Muscle of leg (tissue), 11 donors: ENCODE results near the gene MTHFR. TPM values are rescaled to one million over a fixed set of nuclear protein-coding genes. Genes with fewer than 3 reads are reported as not detected.

Source experiments
- DNase-seq: peaks from one replicate; pipeline ENCODE4 v3.0.0; 2013
- H3K27ac ChIP-seq: one replicate; pipeline ENCODE4 v1.5.1; 2013; ENCODE audit warnings: mild to moderate bottlenecking, low read length, control low read depth
- H3K27me3 ChIP-seq: one replicate; pipeline ENCODE4 v1.6.1; 2013; ENCODE audit warnings: low read length; ENCODE audit not compliant: control insufficient read depth, insufficient read depth
- H3K36me3 ChIP-seq: one replicate; pipeline ENCODE4 v1.6.1; 2013; ENCODE audit warnings: low read length; ENCODE audit not compliant: control insufficient read depth, insufficient read depth
- H3K4me1 ChIP-seq: one replicate; pipeline ENCODE4 v1.6.1; 2013; ENCODE audit warnings: low read length; ENCODE audit not compliant: control insufficient read depth, insufficient read depth
- H3K4me3 ChIP-seq: one replicate; pipeline ENCODE4 v1.5.1; 2013; ENCODE audit warnings: low read length, control low read depth
- H3K9me3 ChIP-seq: replicated peaks from 2 replicates; pipeline ENCODE4 v1.6.1; 2013; ENCODE audit warnings: low read depth, low read length; ENCODE audit not compliant: control insufficient read depth
- WGBS: methylation state at CpG from one replicate; pipeline ENCODE4 v1.1.5; 2013; ENCODE audit warnings: missing lambda C conversion rate; ENCODE audit not compliant: insufficient coverage; 5-methylcytosine and 5-hydroxymethylcytosine counted together
- polyA plus RNA-seq, 8 donors: library from polyadenylated mRNA; unstranded; fragments of 120-200 nt; gene quantifications; one replicate each; pipeline versions ENCODE4 v1.2.1 to v1.2.3, GENCODE V29; 2013; ENCODE audit warnings: inconsistent platforms in 1 of 8, low replicate concordance in 1 of 8; ENCODE audit not compliant: insufficient read length in 8 of 8, insufficient read depth in 1 of 8
- total RNA-seq: library from RNA; stranded (reverse); fragments of 120-200 nt; gene quantifications from one replicate; pipeline ENCODE4 v1.2.4, GENCODE V29; 2013

Gene MTHFR
- total and polyA plus RNA-seq, 9 donors: 23.8 to 50.1 (median 34.1) TPM

- no peaks in the 10 kb centered on the region for H3K9me3 ChIP-seq
- H3K4me1 ChIP-seq: peaks cover 14% of the 10 kb centered on the region
- peak; percentile 77 for DNase-seq
- H3K27me3 ChIP-seq: no peaks in the 10 kb centered on the region
- no peak overlapping the region for H3K4me3 ChIP-seq
- WGBS: 34% methylated on average over 11 of the region's 19 CpGs
- H3K36me3 ChIP-seq: peaks cover 76% of the 10 kb centered on the region
- no peak overlapping the region for H3K27ac ChIP-seq
Measured at GRCh38 chr1:11842154-11843041, 36.6 kb upstream of the MTHFR start.

- Histone ChIP-seq H3K27me3 (no peaks in the 10 kb centered on the region), H3K4me3 (no peak overlapping the region), H3K4me1 (peaks cover 9% of the 10 kb centered on the region), H3K27ac (no peak overlapping the region), H3K36me3 (peaks cover 82% of the 10 kb centered on the region), H3K9me3 (no peaks in the 10 kb centered on the region)
- WGBS: 69% methylated on average over 14 of the region's 17 CpGs
- no peak for DNase-seq
Measured at GRCh38 chr1:11841245-11842153, 35.7 kb upstream of the MTHFR start.

GRCh38 chr1:11839727-11840705 is 34.3 kb upstream of the MTHFR start:
- Histone ChIP-seq H3K4me3 (no peak overlapping the region), H3K9me3 (no peaks in the 10 kb centered on the region), H3K4me1 (peaks cover 9% of the 10 kb centered on the region), H3K27ac (no peak overlapping the region), H3K36me3 (peaks cover 87% of the 10 kb centered on the region), H3K27me3 (no peaks in the 10 kb centered on the region)
- DNase-seq: no peak
- WGBS: 91% methylated on average over 14 of the region's 20 CpGs

GRCh38 chr1:11838349-11839272 is 32.8 kb upstream of the MTHFR start:
- peaks cover 93% of the 10 kb centered on the region for H3K36me3 ChIP-seq
- H3K27ac ChIP-seq: no peak overlapping the region
- H3K4me3 ChIP-seq: no peak overlapping the region
- peak; percentile 66 for DNase-seq
- no peaks in the 10 kb centered on the region for H3K27me3 ChIP-seq
- peaks cover 9% of the 10 kb centered on the region for H3K4me1 ChIP-seq
- 65% methylated on average over 34 of the region's 40 CpGs for WGBS
- no peaks in the 10 kb centered on the region for H3K9me3 ChIP-seq

DNA sequence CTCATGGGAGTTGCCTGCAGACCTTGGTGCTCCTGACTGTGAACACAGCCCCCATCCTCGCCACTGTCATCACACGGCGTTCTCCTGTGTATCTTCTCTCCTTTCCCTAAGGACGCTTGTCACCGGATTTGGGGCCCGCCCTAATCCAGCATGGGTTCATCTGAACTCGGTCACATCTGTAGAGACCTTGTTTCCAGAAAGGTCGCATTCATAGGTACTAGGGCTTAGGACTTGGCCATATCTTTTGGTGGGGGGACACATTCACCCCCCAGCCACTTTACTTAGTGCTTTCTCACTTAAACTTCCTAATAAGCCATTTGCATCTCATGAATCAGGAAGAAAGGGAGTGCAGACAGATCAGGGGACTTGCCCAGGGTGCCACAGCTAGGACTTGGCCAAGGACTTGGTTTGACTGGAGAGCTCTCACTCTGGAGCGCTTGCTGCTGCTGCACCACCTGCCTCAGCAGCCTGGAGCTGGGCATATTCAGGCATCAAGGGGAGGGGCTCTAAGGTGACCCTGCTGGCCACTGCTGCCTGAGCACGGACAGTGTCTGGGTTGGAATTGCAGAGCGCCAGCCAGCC is 32.1 kb upstream of the MTHFR start:
- Histone ChIP-seq H3K27me3 (no peaks in the 10 kb centered on the region), H3K27ac (no peak overlapping the region), H3K36me3 (peaks cover 96% of the 10 kb centered on the region), H3K9me3 (no peaks in the 10 kb centered on the region), H3K4me3 (no peak overlapping the region), H3K4me1 (peaks cover 9% of the 10 kb centered on the region)
- DNase-seq: no peak
- WGBS: 80% methylated on average over 9 of the region's 11 CpGs

DNA sequence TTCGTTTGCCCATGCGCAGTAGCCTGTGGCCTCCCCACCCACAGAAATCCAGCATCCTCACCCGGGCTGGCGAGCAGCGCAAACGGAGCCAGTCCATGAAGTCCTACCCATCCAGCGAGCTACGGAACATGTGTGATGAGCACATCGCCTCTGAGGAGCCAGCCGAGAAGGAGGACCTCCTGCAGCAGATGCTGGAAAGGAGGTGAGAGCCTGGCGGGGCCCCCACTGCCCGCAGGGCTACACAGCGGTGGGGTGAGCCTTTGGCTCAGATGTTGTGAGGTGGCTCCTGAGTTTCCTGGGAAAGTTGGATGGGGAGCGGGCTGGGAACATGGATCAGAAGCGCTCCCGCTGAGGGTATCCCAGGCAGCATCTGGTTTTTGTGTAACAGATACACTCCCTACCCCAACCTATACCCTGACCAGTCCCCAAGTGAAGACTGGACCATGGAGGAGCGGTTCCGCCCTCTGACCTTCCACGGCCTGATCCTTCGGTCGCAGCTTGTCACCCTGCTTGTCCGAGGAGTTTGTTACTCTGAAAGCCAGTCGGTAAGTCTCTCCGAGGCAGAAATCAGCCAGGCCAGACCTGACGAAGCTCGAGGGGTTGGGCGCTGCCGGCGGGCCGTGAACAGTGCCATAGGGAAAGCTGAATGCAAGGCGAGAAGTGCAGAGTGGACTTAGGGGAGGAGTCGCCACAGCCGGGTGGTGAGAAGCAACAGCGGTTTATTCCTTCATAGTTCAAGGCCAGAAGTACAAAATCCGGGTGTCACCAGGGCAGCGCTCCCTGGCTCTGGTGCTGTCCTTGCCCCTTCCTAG is 31.4 kb upstream of the MTHFR start:
- Histone ChIP-seq H3K4me3 (no peak overlapping the region), H3K27me3 (no peaks in the 10 kb centered on the region), H3K4me1 (peaks cover 6% of the 10 kb centered on the region), H3K27ac (no peak overlapping the region), H3K36me3 (peaks cover 98% of the 10 kb centered on the region), H3K9me3 (no peaks in the 10 kb centered on the region)
- DNase-seq: no peak
- WGBS: 86% methylated on average over 32 of the region's 36 CpGs

DNA sequence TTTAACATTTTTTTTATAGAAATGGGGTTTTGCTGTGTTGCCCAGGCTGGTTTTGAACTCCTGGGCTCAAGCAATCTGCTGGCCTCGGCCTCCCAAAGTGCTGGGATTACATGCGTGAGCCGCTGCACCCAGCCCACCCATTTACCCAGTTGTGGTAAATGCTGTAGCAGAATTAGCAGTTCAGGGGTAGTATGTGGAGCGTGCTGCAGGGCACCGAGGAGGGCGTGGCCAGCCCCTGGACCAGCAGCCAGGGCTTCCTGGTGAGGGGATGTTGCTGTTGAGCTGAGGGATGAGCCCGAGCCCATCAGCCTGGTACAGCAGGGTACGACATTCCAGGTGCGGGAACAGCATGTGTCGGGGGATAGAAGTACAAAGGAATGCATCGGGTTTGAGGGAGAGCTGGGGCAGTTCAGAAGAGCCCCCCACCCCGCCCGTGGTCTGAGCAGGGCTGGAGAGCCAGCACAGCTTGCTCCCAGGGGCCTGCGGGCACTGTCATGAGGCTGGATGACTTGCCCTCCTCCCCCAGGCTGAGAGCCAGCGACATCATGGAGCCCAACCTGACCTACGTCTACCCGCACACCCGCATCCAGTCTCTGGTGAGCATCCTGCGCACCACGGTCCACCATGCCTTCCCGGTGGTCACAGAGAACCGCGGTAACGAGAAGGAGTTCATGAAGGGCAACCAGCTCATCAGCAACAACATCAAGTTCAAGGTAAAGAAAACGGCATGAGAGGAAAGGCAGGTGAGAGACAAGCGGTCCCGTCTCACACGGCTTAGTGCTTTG is 29.9 kb upstream of the MTHFR start:
- H3K36me3 ChIP-seq: peaks cover 95% of the 10 kb centered on the region
- no peak overlapping the region for H3K27ac ChIP-seq
- H3K9me3 ChIP-seq: no peaks in the 10 kb centered on the region
- WGBS: 93% methylated on average over 19 of the region's 28 CpGs
- no peaks in the 10 kb centered on the region for H3K27me3 ChIP-seq
- no peaks in the 10 kb centered on the region for H3K4me1 ChIP-seq
- no peak for DNase-seq
- no peak overlapping the region for H3K4me3 ChIP-seq

DNA sequence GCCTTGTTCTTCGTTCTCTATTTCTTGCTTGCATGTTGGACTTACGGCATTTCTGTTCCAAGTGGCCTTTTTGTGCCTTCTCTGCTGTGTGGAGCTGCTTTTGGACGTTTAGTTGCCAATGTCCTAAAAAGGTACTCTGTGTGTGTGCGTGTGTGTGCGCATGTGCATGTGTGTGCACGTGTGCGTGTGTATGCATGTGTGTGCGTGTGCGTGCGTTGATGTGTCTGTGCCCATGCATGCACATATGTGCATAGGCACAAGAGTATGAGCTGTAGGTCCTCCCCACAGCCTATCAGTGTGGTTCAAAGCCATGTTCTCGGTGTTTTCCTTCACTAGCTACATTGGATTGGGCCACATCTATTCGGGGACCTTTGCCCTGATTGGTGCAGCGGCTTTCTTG is 28.1 kb upstream of the MTHFR start:
- DNase-seq: no peak
- Histone ChIP-seq H3K27me3 (no peaks in the 10 kb centered on the region), H3K4me3 (no peak overlapping the region), H3K36me3 (peaks cover 91% of the 10 kb centered on the region), H3K9me3 (no peaks in the 10 kb centered on the region), H3K27ac (no peak overlapping the region), H3K4me1 (no peaks in the 10 kb centered on the region)
- WGBS: 95% methylated on average over 12 of the region's 13 CpGs
